ENCODE results near the gene MFNG. TPM values are rescaled to one million over a fixed set of nuclear protein-coding genes. Genes with fewer than 3 reads are reported as not detected.

Gene MFNG
- total RNA-seq, 1 donor from 2014 or later = 2.3 TPM

GRCh38 chr22:37522482-37522881, 36.3 kb upstream of the MFNG start:
- H3K9ac ChIP-seq = no peak overlapping the region
- no peak overlapping the region for H3K4me3 Mint-ChIP-seq
- peaks cover 4% of the 10 kb centered on the region for H3K9me3 Mint-ChIP-seq
- peaks cover 7% of the 10 kb centered on the region for H3F3A ChIP-seq (ENCODE audit: low read depth)
- H3K79me2 ChIP-seq (ENCODE audit: low read depth) = no peaks in the 10 kb centered on the region
- H3K27me3 ChIP-seq = peaks cover 62% of the 10 kb centered on the region
- H3K4me1 ChIP-seq = no peaks in the 10 kb centered on the region
- H3K27me3 Mint-ChIP-seq (ENCODE audit: insufficient read depth, low read depth) = peaks cover 23% of the 10 kb centered on the region
- H3K36me3 ChIP-seq = no peaks in the 10 kb centered on the region
- H3K4me2 ChIP-seq = no peak overlapping the region
- no peaks in the 10 kb centered on the region for H4K20me1 ChIP-seq (ENCODE audit: low read depth)
- H3K4me1 Mint-ChIP-seq = peaks cover 21% of the 10 kb centered on the region
- no peak overlapping the region for H2AFZ ChIP-seq (replicated peaks)
- H3K4me3 ChIP-seq = no peak overlapping the region
- H3K27ac ChIP-seq = no peak overlapping the region
- no peak for TF ChIP-seq CTCF (IDR thresholded peaks at IDR 0.05)
- TF ChIP-seq EZH2phosphoT487 (IDR thresholded peaks at IDR 0.05) = no peak
- no peak for TF ChIP-seq EZH2 (IDR thresholded peaks at IDR 0.05)
- H3K9me3 ChIP-seq (ENCODE audit: low read depth) = no peaks in the 10 kb centered on the region
- H3K27ac Mint-ChIP-seq = no peak overlapping the region
- peaks cover 4% of the 10 kb centered on the region for H3K36me3 Mint-ChIP-seq
- no peak for DNase-seq (ENCODE audit: low spot score)

GRCh38 chr22:37521236-37521739, 35.1 kb upstream of the MFNG start:
- H3K4me2 ChIP-seq = no peak overlapping the region
- no peak overlapping the region for H2AFZ ChIP-seq (replicated peaks)
- no peaks in the 10 kb centered on the region for H4K20me1 ChIP-seq (ENCODE audit: low read depth)
- no peaks in the 10 kb centered on the region for H3K4me1 ChIP-seq
- peaks cover 21% of the 10 kb centered on the region for H3K4me1 Mint-ChIP-seq
- peaks cover 4% of the 10 kb centered on the region for H3K9me3 Mint-ChIP-seq
- no peak overlapping the region for H3K27ac Mint-ChIP-seq
- peaks cover 4% of the 10 kb centered on the region for H3K36me3 Mint-ChIP-seq
- H3K27me3 Mint-ChIP-seq (ENCODE audit: insufficient read depth, low read depth) = peaks cover 27% of the 10 kb centered on the region
- peaks cover 69% of the 10 kb centered on the region for H3K27me3 ChIP-seq
- TF ChIP-seq CTCF (IDR thresholded peaks at IDR 0.05) (no peak), EZH2 (IDR thresholded peaks at IDR 0.05) (no peak), EZH2phosphoT487 (IDR thresholded peaks at IDR 0.05) (no peak)
- DNase-seq (ENCODE audit: low spot score) = no peak
- no peak overlapping the region for H3K27ac ChIP-seq
- peaks cover 7% of the 10 kb centered on the region for H3F3A ChIP-seq (ENCODE audit: low read depth)
- H3K9me3 ChIP-seq (ENCODE audit: low read depth) = no peaks in the 10 kb centered on the region
- H3K4me3 Mint-ChIP-seq = peak overlapping the region; percentile 52
- no peaks in the 10 kb centered on the region for H3K36me3 ChIP-seq
- H3K4me3 ChIP-seq = no peak overlapping the region
- H3K9ac ChIP-seq = no peak overlapping the region
- H3K79me2 ChIP-seq (ENCODE audit: low read depth) = no peaks in the 10 kb centered on the region

- Histone ChIP-seq H3F3A (ENCODE audit: low read depth) (peaks cover 7% of the 10 kb centered on the region), H3K4me1 (no peaks in the 10 kb centered on the region), H4K20me1 (ENCODE audit: low read depth) (no peaks in the 10 kb centered on the region), H3K36me3 (no peaks in the 10 kb centered on the region), H3K27me3 (peaks cover 69% of the 10 kb centered on the region), H3K79me2 (ENCODE audit: low read depth) (no peaks in the 10 kb centered on the region), H3K9ac (no peak overlapping the region), H3K27ac (no peak overlapping the region), H2AFZ (replicated peaks) (no peak overlapping the region), H3K4me2 (no peak overlapping the region), H3K4me3 (no peak overlapping the region), H3K9me3 (ENCODE audit: low read depth) (no peaks in the 10 kb centered on the region)
- DNase-seq (ENCODE audit: low spot score) = no peak
- Mint-ChIP-seq H3K27ac (no peak overlapping the region), H3K4me3 (peak overlapping the region; percentile 76), H3K27me3 (ENCODE audit: insufficient read depth, low read depth) (peaks cover 25% of the 10 kb centered on the region), H3K4me1 (peaks cover 21% of the 10 kb centered on the region), H3K36me3 (peaks cover 4% of the 10 kb centered on the region), H3K9me3 (peaks cover 4% of the 10 kb centered on the region)
- no peak for TF ChIP-seq EZH2 (IDR thresholded peaks at IDR 0.05)
- TF ChIP-seq EZH2phosphoT487 (IDR thresholded peaks at IDR 0.05) = no peak
- TF ChIP-seq CTCF (IDR thresholded peaks at IDR 0.05) = no peak
These were observed 34.6 kb upstream of the MFNG start for GRCh38 chr22:37520776-37521191.

Data from neural progenitor cell (in vitro differentiated cells).